CD4-positive, alpha-beta T cell (primary cell): ENCODE data around the gene MCM9. TPM values are rescaled to one million over a fixed set of nuclear protein-coding genes. Genes with fewer than 3 reads are reported as not detected.

ENCODE experiments used
- ATAC-seq: fragments of 200-7000 bp; cut with Tn5 transposase; one replicate; pipeline ENCODE4 v1.10.0; 2022; ENCODE audit warnings: mild to moderate bottlenecking; ENCODE audit not compliant: poor library complexity
- CTCF ChIA-PET: fragments of 350-600 bp; sonication (Branson Sonifier 250); formaldehyde crosslinking; loops from one replicate; lab custom pipeline; 2021; ENCODE audit warnings: antibody characterized with exemption, inconsistent platforms; lab: Charles Lee
- POLR2A ChIA-PET: fragments of 350-600 bp; sonication (Branson Sonifier 250); formaldehyde crosslinking; loops from one replicate; lab custom pipeline; 2021; ENCODE audit warnings: antibody characterized with exemption, inconsistent platforms; lab: Charles Lee
- DNase-seq, 14 experiments: peaks; one replicate each; pipeline ENCODE4 v3.0.0-alpha.2; 2013 to 2020; ENCODE audit warnings: mixed read lengths in 2 of 14
- H3K27ac ChIP-seq, 2 donors: one replicate each; pipeline versions ENCODE4 v1.5.1 to v1.7.0; 2013; ENCODE audit warnings: low read length in 2 of 2, low read depth in 1 of 2, mild to moderate bottlenecking in 1 of 2
- H3K27me3 ChIP-seq, 2 experiments: 1 replicate in 1 of 2; 2 replicates in 1 of 2; pipeline versions ENCODE4 v1.6.1 to v1.7.0; 2013; ENCODE audit warnings: low read length in 2 of 2, control low read depth in 1 of 2, mild to moderate bottlenecking in 1 of 2, moderate library complexity in 1 of 2; ENCODE audit not compliant: insufficient read depth in 2 of 2, control insufficient read depth in 1 of 2
- H3K36me3 ChIP-seq: one replicate; pipeline ENCODE4 v1.6.1; 2013; ENCODE audit warnings: low read length, control low read depth; ENCODE audit not compliant: insufficient read depth
- H3K4me1 ChIP-seq: one replicate; pipeline ENCODE4 v1.6.1; 2013; ENCODE audit warnings: low read length, control low read depth; ENCODE audit not compliant: insufficient read depth
- H3K4me3 ChIP-seq: one replicate; pipeline ENCODE4 v1.5.1; 2013; ENCODE audit warnings: mild to moderate bottlenecking, low read length, moderate library complexity
- H3K9me3 ChIP-seq, 2 experiments: 1 replicate in 1 of 2; 2 replicates in 1 of 2; pipeline versions ENCODE4 v1.6.1 to v1.7.0; 2013; ENCODE audit warnings: low read length in 2 of 2, mild to moderate bottlenecking in 2 of 2, control low read depth in 1 of 2, moderate library complexity in 1 of 2; ENCODE audit not compliant: control insufficient read depth in 1 of 2, insufficient read depth in 1 of 2
- H3K27ac Mint-ChIP-seq: one replicate; pipeline ENCODE4 v1.8.0; 2020; ENCODE audit warnings: mixed read lengths
- H3K27me3 Mint-ChIP-seq: one replicate; pipeline ENCODE4 v1.8.0; 2021; ENCODE audit warnings: mixed read lengths
- H3K36me3 Mint-ChIP-seq: one replicate; pipeline ENCODE4 v1.8.0; 2021; ENCODE audit warnings: low read depth, mixed read lengths
- H3K4me1 Mint-ChIP-seq: one replicate; pipeline ENCODE4 v1.8.0; 2021; ENCODE audit warnings: low read depth, mixed read lengths
- H3K4me3 Mint-ChIP-seq: one replicate; pipeline ENCODE4 v1.8.0; 2020; ENCODE audit warnings: mild to moderate bottlenecking, mixed read lengths
- H3K9me3 Mint-ChIP-seq: one replicate; pipeline ENCODE4 v1.8.0; 2020; ENCODE audit warnings: mixed read lengths
- intact Hi-C, 2 experiments: fragments of 100-400 bp; cut with DNase I in 1 of 2; cut with micrococcal nuclease in 1 of 2; formaldehyde crosslinking; loops; one replicate each; pipeline versions ENCODE4 v1.15.1 to v1.9.0; 2023 to 2025; cut with DNase I, micrococcal nuclease
- total RNA-seq, 174 experiments: library from RNA in 2 of 174; stranded (reverse) in 2 of 174; gene quantifications; one replicate each; pipeline ENCODE4 v1.2.3 and lab custom pipeline; 2021 to 2026
- TF ChIP-seq, protein P1 (sequence below): fragments of 200-600 bp; IDR thresholded peaks from one replicate; pipeline ENCODE4 v1.8.0; 2022; ENCODE audit warnings: antibody characterized with exemption, mild to moderate bottlenecking

Gene MCM9
- total RNA-seq, 2 experiments from 2014 or later: 25.5 TPM

DNA sequence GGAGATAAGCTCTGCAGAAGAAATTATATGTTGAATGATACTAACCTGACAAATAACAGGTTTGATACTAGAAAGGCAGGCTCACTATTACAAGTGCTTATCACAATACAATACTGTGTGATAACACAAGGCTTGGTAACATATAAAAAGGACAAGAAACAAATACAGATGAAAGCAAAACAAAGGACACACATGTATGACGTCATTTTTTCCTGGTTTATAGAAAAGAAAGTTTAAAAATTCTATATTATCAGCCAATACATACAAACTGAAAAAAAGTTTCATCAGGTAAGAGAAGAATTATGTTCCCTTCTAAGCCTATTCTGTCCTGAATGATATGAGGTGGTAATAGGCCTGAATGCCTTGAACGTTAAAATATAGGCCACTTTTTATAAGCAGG lies 32.3 kb upstream of the MCM9 start:
- no peaks in the 10 kb centered on the region for H3K9me3 ChIP-seq
- Mint-ChIP-seq H3K36me3 (no peaks in the 10 kb centered on the region), H3K4me3 (no peak overlapping the region), H3K4me1 (no peaks in the 10 kb centered on the region), H3K27ac (no peak overlapping the region), H3K27me3 (no peaks in the 10 kb centered on the region), H3K9me3 (no peaks in the 10 kb centered on the region)
- no peaks in the 10 kb centered on the region for H3K4me1 ChIP-seq
- no peaks in the 10 kb centered on the region for H3K36me3 ChIP-seq
- H3K27ac ChIP-seq: no peak overlapping the region
- DNase-seq (no peak), ATAC-seq (no peak)
- no peaks in the 10 kb centered on the region for H3K27me3 ChIP-seq
- CTCF ChIA-PET: interaction anchor here (1.9 kb wide), 1 partner anchor 144 kb away, joined by 15 read pairs; no protein-coding TSS in a partner anchor
- intact Hi-C loops: no loop called here
- POLR2A ChIA-PET: no interaction called here
- no peak overlapping the region for H3K4me3 ChIP-seq
- TF ChIP-seq, protein P1, sequence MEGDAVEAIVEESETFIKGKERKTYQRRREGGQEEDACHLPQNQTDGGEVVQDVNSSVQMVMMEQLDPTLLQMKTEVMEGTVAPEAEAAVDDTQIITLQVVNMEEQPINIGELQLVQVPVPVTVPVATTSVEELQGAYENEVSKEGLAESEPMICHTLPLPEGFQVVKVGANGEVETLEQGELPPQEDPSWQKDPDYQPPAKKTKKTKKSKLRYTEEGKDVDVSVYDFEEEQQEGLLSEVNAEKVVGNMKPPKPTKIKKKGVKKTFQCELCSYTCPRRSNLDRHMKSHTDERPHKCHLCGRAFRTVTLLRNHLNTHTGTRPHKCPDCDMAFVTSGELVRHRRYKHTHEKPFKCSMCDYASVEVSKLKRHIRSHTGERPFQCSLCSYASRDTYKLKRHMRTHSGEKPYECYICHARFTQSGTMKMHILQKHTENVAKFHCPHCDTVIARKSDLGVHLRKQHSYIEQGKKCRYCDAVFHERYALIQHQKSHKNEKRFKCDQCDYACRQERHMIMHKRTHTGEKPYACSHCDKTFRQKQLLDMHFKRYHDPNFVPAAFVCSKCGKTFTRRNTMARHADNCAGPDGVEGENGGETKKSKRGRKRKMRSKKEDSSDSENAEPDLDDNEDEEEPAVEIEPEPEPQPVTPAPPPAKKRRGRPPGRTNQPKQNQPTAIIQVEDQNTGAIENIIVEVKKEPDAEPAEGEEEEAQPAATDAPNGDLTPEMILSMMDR: no peak

DNA sequence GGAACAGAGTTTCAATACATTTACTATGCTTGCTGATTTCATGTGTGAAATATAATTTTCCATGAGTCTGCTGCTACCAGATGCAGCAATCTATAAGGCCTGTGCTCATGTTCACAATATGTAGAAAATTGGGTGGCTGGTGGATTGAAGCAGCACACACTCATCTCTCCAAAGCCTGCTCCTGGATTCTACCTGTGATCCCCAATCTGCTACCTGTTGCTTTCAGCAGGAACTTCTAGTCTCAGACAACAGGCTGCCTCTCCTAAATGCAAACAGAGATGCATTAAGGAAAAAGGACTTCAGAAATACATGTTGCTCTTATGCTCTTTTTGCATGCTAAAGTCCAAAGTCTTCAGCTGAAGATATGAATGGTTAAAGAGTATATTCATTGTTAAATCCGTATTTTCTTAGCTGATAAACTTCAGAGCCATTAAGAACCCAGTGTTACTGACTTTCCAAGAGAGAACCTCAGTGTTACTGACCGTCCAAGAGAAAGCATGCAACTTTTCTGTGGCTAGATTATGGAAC lies 30.9 kb upstream of the MCM9 start:
- POLR2A ChIA-PET: interaction anchor here (4.2 kb wide), 1 partner anchor 144 kb away, joined by 16 read pairs; no protein-coding TSS in a partner anchor

GRCh38 chr6:118965371-118965770 lies 30.4 kb upstream of the MCM9 start:
- POLR2A ChIA-PET: interaction anchor here (0.6 to 4.2 kb wide), 2 partner anchors 9 to 145 kb away, joined by 4 to 16 read pairs; no protein-coding TSS in a partner anchor
- H3K4me1 ChIP-seq: no peaks in the 10 kb centered on the region
- H3K27ac Mint-ChIP-seq: no peak overlapping the region
- no peak overlapping the region for H3K4me3 ChIP-seq
- no peak overlapping the region for H3K27ac ChIP-seq
- intact Hi-C loops: no loop called here
- H3K9me3 Mint-ChIP-seq: no peaks in the 10 kb centered on the region
- no peaks in the 10 kb centered on the region for H3K27me3 ChIP-seq
- ATAC-seq (no peak), DNase-seq (no peak)
- no peak overlapping the region for H3K4me3 Mint-ChIP-seq
- TF ChIP-seq, protein P1: no peak
- no peaks in the 10 kb centered on the region for H3K27me3 Mint-ChIP-seq
- CTCF ChIA-PET: interaction anchor here (2.6 kb wide), 1 partner anchor 145 kb away, joined by 9 read pairs; no protein-coding TSS in a partner anchor
- H3K36me3 ChIP-seq: no peaks in the 10 kb centered on the region
- H3K36me3 Mint-ChIP-seq: no peaks in the 10 kb centered on the region
- no peaks in the 10 kb centered on the region for H3K4me1 Mint-ChIP-seq
- no peaks in the 10 kb centered on the region for H3K9me3 ChIP-seq

More for the DNA sequence above, 30.9 kb upstream of the MCM9 start:
- intact Hi-C loops: no loop called here
- DNase-seq: no peak
- H3K9me3 Mint-ChIP-seq: no peaks in the 10 kb centered on the region
- CTCF ChIA-PET: interaction anchor here (2.6 kb wide), 1 partner anchor 144 kb away, joined by 9 read pairs; no protein-coding TSS in a partner anchor
- Histone ChIP-seq H3K36me3 (no peaks in the 10 kb centered on the region), H3K27ac (no peak overlapping the region), H3K9me3 (no peaks in the 10 kb centered on the region), H3K4me1 (no peaks in the 10 kb centered on the region), H3K27me3 (no peaks in the 10 kb centered on the region), H3K4me3 (no peak overlapping the region)
- no peak overlapping the region for H3K27ac Mint-ChIP-seq
- no peak overlapping the region for H3K4me3 Mint-ChIP-seq
- H3K36me3 Mint-ChIP-seq: no peaks in the 10 kb centered on the region
- no peaks in the 10 kb centered on the region for H3K27me3 Mint-ChIP-seq
- TF ChIP-seq, protein P1: no peak
- no peaks in the 10 kb centered on the region for H3K4me1 Mint-ChIP-seq
- ATAC-seq: no peak
